ENCODE measurements around the gene PPHLN1.

DNA sequence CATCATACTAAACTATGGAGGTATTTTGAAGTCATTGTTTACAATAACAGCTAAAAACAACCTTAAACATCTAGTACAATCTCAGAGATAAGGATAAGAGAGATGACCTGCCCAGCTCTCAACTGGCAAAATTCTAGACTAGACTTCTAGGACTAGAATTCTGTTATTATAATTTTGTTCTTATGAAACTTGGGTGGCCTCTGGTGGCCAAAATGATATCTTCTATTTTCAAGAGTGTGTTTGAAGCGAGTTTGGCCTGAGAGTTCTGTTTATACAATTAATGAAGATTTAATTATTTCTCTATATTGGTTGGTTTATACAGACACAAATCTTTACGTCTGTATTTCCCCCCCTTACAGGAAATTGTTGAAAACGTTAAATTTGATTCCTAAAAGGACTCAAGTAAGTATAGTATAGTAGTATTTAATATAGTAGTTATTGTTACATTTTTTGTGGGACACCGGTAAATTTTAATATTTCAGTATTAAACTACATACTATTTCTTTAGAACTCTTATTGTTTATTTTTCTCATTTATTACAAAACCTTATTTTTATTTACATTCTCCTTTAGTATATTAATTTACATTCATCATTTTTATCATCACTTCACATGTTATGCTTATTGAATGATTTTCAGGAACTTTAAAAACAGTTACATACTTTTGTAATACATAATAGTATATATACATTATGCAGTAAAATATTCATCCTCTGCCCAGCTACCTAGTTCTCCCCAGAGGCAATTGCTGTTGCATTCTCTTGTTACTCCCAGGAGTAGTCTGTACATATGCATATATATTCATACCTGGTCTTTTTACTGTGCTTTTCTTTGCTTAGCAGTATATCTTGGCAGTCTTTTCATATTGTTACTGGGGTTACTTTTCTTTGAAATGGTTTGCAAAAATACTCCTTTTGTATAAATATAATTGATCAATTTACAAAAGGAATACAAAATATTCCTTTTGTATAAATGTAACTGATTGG lies 6.6 kb downstream of the PPHLN1 start:
- TF ChIP-seq, protein P1, sequence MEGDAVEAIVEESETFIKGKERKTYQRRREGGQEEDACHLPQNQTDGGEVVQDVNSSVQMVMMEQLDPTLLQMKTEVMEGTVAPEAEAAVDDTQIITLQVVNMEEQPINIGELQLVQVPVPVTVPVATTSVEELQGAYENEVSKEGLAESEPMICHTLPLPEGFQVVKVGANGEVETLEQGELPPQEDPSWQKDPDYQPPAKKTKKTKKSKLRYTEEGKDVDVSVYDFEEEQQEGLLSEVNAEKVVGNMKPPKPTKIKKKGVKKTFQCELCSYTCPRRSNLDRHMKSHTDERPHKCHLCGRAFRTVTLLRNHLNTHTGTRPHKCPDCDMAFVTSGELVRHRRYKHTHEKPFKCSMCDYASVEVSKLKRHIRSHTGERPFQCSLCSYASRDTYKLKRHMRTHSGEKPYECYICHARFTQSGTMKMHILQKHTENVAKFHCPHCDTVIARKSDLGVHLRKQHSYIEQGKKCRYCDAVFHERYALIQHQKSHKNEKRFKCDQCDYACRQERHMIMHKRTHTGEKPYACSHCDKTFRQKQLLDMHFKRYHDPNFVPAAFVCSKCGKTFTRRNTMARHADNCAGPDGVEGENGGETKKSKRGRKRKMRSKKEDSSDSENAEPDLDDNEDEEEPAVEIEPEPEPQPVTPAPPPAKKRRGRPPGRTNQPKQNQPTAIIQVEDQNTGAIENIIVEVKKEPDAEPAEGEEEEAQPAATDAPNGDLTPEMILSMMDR (IDR thresholded peaks at IDR 0.05): peak; percentile 53 to 79 (median 68)
- TF ChIP-seq POLR2A (IDR thresholded peaks at IDR 0.05): no peak
